ENCODE results near the gene KRTAP5-1. TPM values are rescaled to one million over a fixed set of nuclear protein-coding genes. Genes with fewer than 3 reads are reported as not detected.

The KRTAP5-1 gene
- total and polyA plus RNA-seq, 10 of the 15 experiments (the other 5 are each of a cell fraction or from before 2014, with no cell fraction given), result not detected

- TF ChIP-seq ZNF592 (IDR thresholded peaks at IDR 0.05), result no peak
- TF ChIP-seq BCL11A (IDR thresholded peaks at IDR 0.05; ENCODE audit: low read depth, low read length), result no peak
- TF ChIP-seq SKIL (IDR thresholded peaks at IDR 0.05; ENCODE audit: low read depth, poor library complexity, severe bottlenecking), result no peak
- TF ChIP-seq SUPT20H (IDR thresholded peaks at IDR 0.05; ENCODE audit: borderline replicate concordance, control insufficient read depth, low read depth, low read length), result no peak
- TF ChIP-seq PBX3 (IDR thresholded peaks at IDR 0.05; ENCODE audit: insufficient replicate concordance, low read depth, low read length), result no peak
Measured at GRCh38 chr11:1536065-1536843, 48.8 kb downstream of the KRTAP5-1 start (continued).
